Upper lobe of left lung (tissue), 4 donors: Measurements from ENCODE around the gene ACAA1.
"Not testable (repeated sequence)": the region's sequence is repeated elsewhere in the genome, so short reads cannot be mapped to it uniquely, and the experiment has no call there.

ENCODE experiments used
- CTCF ChIP-seq, 6 experiments: fragments of 450-650 bp in 4 of 6; fragments of 200-600 bp in 2 of 6; sonication (generic) in 2 of 6; IDR thresholded peaks; one replicate each; pipeline ENCODE4 v1.5.1; 2016 to 2019; ENCODE audit warnings: antibody characterized with exemption in 6 of 6
- EP300 ChIP-seq, 4 donors: sonication (generic); formaldehyde crosslinking; IDR thresholded peaks; one replicate each; pipeline ENCODE4 v1.5.1; 2017; ENCODE audit warnings: antibody characterized with exemption in 4 of 4, control low read depth in 2 of 4

DNA sequence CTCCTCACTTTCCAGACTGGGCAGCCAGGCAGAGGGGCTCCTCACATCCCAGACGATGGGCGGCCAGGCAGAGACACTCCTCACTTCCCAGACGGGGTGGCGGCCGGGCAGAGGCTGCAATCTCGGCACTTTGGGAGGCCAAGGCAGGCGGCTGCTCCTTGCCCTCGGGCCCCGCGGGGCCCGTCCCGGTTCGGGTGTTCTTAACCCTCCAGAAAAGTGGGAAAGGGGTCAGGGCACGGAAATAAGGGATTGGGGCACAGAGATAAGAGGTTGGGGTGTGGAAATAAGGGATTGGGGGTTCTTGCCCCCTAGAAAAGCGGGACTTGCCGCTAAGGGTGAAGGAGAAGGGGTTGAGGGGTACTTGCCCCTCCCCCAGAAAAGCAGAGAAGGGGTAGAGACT, 54.6 kb downstream of the ACAA1 start:
- TF ChIP-seq CTCF, EP300 (IDR thresholded peaks at IDR 0.05): not testable (repeated sequence)
